Lower leg skin (tissue), 4 donors: Measurements from ENCODE around the gene SYS1. TPM values are rescaled to one million over a fixed set of nuclear protein-coding genes. Genes with fewer than 3 reads are reported as not detected.
A peak's percentile ranks its signal among the peaks of the same experiment; 100 is the strongest.

Experiments used
- DNase-seq, 2 donors: peaks; one replicate each; pipeline ENCODE4 v3.0.0-alpha.2; 2019; ENCODE audit warnings: low spot score in 2 of 2
- H3K4me3 ChIP-seq: fragments of 200-600 bp; sonication (generic); 2 replicates; pipeline ENCODE4 v1.5.1; 2017; ENCODE audit warnings: mild to moderate bottlenecking, low read depth; ENCODE audit not compliant: poor library complexity, severe bottlenecking
- POLR2A ChIP-seq, 2 donors: fragments of 450-650 bp; IDR thresholded peaks; one replicate each; pipeline ENCODE4 v1.6.1; 2016 to 2017; ENCODE audit warnings: antibody characterized with exemption in 2 of 2, mild to moderate bottlenecking in 1 of 2, moderate library complexity in 1 of 2
- WGBS, 2 donors: methylation state at CpG; one replicate each; pipeline ENCODE4 v1.1.5; 2018; 5-methylcytosine and 5-hydroxymethylcytosine counted together
- intact Hi-C: fragments of 100-400 bp; cut with DNase I; formaldehyde crosslinking; loops from one replicate; pipeline ENCODE4 v1.15.0; 2023; ENCODE audit warnings: low total_unique reads
- total RNA-seq, 4 donors: library from RNA; depleted of rRNA; stranded (reverse); fragments of >200 nt; gene quantifications; one replicate each; pipeline ENCODE4 v1.1.0, GENCODE V29; 2016
- TF ChIP-seq, protein P1 (sequence below), 3 donors: fragments of 450-650 bp; IDR thresholded peaks; one replicate each; pipeline ENCODE4 v1.5.1; 2016; ENCODE audit warnings: antibody characterized with exemption in 3 of 3, mild to moderate bottlenecking in 3 of 3, moderate library complexity in 2 of 3

SYS1 gene
- total RNA-seq, 4 donors from 2014 or later: 27.3 to 46.6 (median 36.0) TPM

DNA sequence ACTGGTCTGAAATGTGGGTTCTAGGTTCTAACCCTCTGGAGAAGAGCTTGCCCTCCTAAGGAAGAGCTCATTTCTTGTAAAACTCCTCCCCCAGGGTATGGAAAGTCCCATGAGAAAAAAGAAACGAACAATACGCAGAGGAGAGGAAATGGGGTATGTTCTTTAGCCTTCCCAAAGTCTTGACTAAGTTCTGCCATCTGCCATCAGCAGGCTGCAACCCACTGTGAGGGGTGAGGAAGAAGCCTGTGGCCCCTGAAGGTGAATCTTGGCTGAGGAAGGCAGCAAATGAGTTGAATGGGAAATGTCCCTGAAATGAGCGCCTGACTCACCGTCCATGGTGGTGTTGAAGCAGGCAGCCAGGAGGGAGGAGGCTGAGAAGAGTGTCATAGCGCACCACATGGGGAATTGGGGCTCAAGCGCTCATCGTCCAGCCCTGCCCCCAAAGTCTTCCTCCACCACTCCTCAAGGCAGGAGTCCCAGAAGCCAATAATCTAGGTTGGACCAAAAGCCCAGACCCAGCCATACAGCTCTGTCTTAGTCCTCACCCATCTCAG, 44.5 kb upstream of the SYS1 start:
- WGBS, 2 donors: 77 to 82% methylated on average over 7 of the region's 7 CpGs
- H3K4me3 ChIP-seq: no peak overlapping the region
- no peak for TF ChIP-seq POLR2A (IDR thresholded peaks at IDR 0.05)
- TF ChIP-seq, protein P1, sequence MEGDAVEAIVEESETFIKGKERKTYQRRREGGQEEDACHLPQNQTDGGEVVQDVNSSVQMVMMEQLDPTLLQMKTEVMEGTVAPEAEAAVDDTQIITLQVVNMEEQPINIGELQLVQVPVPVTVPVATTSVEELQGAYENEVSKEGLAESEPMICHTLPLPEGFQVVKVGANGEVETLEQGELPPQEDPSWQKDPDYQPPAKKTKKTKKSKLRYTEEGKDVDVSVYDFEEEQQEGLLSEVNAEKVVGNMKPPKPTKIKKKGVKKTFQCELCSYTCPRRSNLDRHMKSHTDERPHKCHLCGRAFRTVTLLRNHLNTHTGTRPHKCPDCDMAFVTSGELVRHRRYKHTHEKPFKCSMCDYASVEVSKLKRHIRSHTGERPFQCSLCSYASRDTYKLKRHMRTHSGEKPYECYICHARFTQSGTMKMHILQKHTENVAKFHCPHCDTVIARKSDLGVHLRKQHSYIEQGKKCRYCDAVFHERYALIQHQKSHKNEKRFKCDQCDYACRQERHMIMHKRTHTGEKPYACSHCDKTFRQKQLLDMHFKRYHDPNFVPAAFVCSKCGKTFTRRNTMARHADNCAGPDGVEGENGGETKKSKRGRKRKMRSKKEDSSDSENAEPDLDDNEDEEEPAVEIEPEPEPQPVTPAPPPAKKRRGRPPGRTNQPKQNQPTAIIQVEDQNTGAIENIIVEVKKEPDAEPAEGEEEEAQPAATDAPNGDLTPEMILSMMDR (IDR thresholded peaks at IDR 0.05): no peak
- intact Hi-C loops: loop anchor here (10.0 kb wide), 1 partner anchor 446 kb away; no protein-coding TSS in a partner anchor
- DNase-seq: no peak

DNA sequence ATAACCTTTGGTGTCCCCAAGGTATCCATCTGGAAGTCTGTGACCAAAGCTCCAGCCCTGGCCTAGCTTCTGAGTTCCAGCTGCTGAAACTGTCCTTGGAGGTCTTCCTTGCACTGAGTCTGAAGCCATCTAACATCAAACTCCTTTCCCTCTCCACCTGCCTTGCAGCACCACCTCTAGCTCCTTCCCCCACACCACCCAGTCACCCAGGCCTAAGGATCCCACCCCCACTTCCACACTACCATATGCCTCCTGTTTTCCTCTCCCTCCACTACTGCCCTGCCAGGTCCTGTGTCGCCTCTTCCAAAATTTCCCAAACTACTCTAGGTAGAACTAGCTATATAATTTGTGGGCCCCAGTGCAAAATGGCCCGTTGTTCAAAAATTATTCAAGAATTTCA, 44.0 kb upstream of the SYS1 start:
- DNase-seq: no peak
- WGBS, 2 donors: 79 to 84% methylated on average over 2 of the region's 2 CpGs
- TF ChIP-seq, protein P1 (IDR thresholded peaks at IDR 0.05): no peak
- TF ChIP-seq POLR2A (IDR thresholded peaks at IDR 0.05): no peak
- no peak overlapping the region for H3K4me3 ChIP-seq
- intact Hi-C loops: loop anchor here (10.0 kb wide), 1 partner anchor 446 kb away; no protein-coding TSS in a partner anchor

DNA sequence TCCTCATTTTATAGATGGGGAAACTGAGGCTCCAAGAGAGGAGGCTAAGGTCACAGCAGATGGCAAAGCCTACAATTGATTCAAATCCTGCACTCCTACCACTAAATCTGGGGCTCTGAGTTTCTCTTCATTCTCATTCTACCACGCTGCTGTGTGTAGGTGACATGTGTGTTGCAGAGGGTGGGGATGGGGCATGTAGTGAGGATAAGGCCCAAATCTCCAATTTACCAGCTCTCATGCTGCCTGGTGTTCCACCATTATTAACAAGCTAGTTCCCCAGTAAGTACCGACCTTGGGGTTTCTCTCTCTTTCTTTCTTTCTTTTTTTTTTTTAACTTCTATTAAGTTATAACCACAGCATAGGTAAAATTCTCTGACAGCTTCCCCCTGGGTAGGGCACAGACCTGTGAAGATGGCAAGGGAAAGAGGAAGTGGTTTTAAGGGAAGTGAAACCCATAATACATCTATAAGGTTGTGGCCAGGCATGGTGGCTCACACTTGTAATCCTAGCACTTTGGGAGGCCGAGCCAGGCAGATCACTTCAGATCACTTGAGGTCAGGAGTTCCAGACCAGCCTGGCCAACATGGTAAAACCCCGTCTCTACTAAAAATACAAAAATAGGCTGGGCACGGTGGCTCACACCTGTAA, 41.9 kb upstream of the SYS1 start:
- no peak for DNase-seq
- no peak for TF ChIP-seq POLR2A (IDR thresholded peaks at IDR 0.05)
- TF ChIP-seq, protein P1 (IDR thresholded peaks at IDR 0.05): no peak
- H3K4me3 ChIP-seq: no peak overlapping the region
- intact Hi-C loops: loop anchor here (5.0 kb wide), 1 partner anchor 51 kb away; no protein-coding TSS in a partner anchor
- 78 to 89% methylated on average over 5 of the region's 5 CpGs for WGBS, 2 donors

DNA sequence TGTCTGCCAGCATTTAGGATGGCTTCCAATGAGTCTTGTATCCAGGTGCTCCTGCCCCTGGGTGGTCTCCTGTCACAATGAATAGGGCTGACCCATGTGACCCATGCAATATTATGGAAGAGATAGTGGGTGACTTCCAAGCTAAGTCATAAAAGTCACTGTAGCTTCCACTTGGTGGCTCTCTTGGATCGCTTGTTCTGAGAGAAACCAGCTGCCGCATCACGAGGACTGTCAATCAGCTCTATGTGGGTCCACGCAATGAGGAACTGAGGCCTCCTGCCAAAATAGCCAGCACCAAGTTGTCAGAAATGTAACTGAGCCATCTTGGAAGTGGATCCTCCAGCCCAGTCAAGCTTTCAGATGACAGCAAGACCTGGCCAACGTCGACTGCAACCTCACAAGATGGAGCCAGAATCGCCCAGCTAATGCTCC, 40.0 kb upstream of the SYS1 start:
- H3K4me3 ChIP-seq: no peak overlapping the region
- whole genome bisulfite sequencing, 2 donors: 62 to 70% methylated on average over 7 of the region's 7 CpGs
- intact Hi-C loops: loop anchor here (2.0 to 5.0 kb wide), 2 partner anchors 49 to 118 kb away; no protein-coding TSS in a partner anchor
- DNase-seq: peak in 1 of 2 donors; percentile 68
- no peak for TF ChIP-seq POLR2A (IDR thresholded peaks at IDR 0.05)
- TF ChIP-seq, protein P1 (IDR thresholded peaks at IDR 0.05): no peak

DNA sequence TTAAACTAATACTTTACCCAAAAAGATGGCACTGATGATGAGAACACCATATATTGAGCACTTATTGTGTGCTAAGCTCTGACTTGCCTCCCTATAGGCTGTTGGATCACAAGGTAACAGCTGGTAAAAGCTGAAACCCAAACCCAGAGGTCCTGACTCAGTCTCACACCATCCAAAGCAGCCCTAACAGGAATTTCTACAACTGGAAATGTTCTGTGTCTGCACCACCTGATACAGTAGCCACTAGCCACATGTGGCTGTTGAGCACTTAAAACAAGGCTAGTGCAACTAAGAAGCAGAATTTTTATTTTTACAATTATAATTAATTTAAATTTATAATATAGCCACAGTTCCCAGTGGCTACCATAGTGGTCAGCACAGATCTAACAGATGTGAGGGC, 39.2 kb upstream of the SYS1 start:
- no peak overlapping the region for H3K4me3 ChIP-seq
- no peak for DNase-seq
- intact Hi-C loops: loop anchor here (2.0 to 5.0 kb wide), 2 partner anchors 49 to 117 kb away; no protein-coding TSS in a partner anchor
- TF ChIP-seq, protein P1 (IDR thresholded peaks at IDR 0.05): no peak
- no peak for TF ChIP-seq POLR2A (IDR thresholded peaks at IDR 0.05)
